A673 (cell line): Measurements from ENCODE around the gene AJUBA. TPM values are rescaled to one million over a fixed set of nuclear protein-coding genes. Genes with fewer than 3 reads are reported as not detected.
A peak's percentile ranks its signal among the peaks of the same experiment; 100 is the strongest.

Experiments used
- BruUV-seq: library from RNA; stranded (reverse); fragments of 400-500 nt; replicated peaks from 2 replicates; lab custom pipeline; 2021; lab: Mats Ljungman, UMichigan
- CTCF ChIA-PET: fragments of 300-600 bp; sonication (Branson Sonifier 250); formaldehyde crosslinking; loops from one replicate; lab custom pipeline; 2022; ENCODE audit warnings: antibody characterized with exemption; lab: Charles Lee
- POLR2A ChIA-PET: fragments of 300-600 bp; sonication (Branson Sonifier 250); formaldehyde crosslinking; loops from one replicate; lab custom pipeline; 2022; ENCODE audit warnings: antibody characterized with exemption; ENCODE audit not compliant: low non-redundant PET; lab: Charles Lee
- DNase-seq: peaks from one replicate; pipeline ENCODE4 v3.0.0-alpha.2; 2015; ENCODE audit warnings: low spot score
- H3K27ac ChIP-seq: fragments of 200-600 bp; sonication (generic); 2 replicates; pipeline ENCODE4 v1.5.1; 2016; ENCODE audit warnings: mixed run types, low read depth, mild to moderate bottlenecking, mixed read lengths, antibody characterized with exemption, low read length; ENCODE audit not compliant: poor library complexity, severe bottlenecking
- H3K27me3 ChIP-seq: fragments of 200-600 bp; sonication (generic); replicated peaks from 2 replicates; pipeline ENCODE4 v1.6.1; 2017; ENCODE audit warnings: mixed run types, low read depth, mild to moderate bottlenecking, mixed read lengths, antibody characterized with exemption, low read length; ENCODE audit not compliant: insufficient read depth, poor library complexity
- H3K36me3 ChIP-seq: fragments of 200-600 bp; sonication (generic); 2 replicates; pipeline ENCODE4 v1.6.1; 2016; ENCODE audit warnings: mixed run types, mild to moderate bottlenecking, mixed read lengths, antibody characterized with exemption, low read length; ENCODE audit not compliant: insufficient read depth, poor library complexity, severe bottlenecking
- H3K4me1 ChIP-seq: fragments of 200-600 bp; sonication (generic); 2 replicates; pipeline ENCODE4 v1.6.1; 2017; ENCODE audit warnings: mixed run types, mild to moderate bottlenecking, mixed read lengths, antibody characterized with exemption, low read length; ENCODE audit not compliant: insufficient read depth, poor library complexity, severe bottlenecking
- H3K4me3 ChIP-seq: fragments of 200-600 bp; sonication (generic); 2 replicates; pipeline ENCODE4 v1.5.1; 2016; ENCODE audit warnings: low read depth, mixed run types, mild to moderate bottlenecking, mixed read lengths, low read length; ENCODE audit not compliant: poor library complexity, severe bottlenecking
- H3K9me3 ChIP-seq: fragments of 200-600 bp; sonication (generic); 2 replicates; pipeline ENCODE4 v1.6.1; 2016; ENCODE audit warnings: mixed run types, low read depth, mild to moderate bottlenecking, mixed read lengths, antibody characterized with exemption, low read length; ENCODE audit not compliant: poor library complexity, severe bottlenecking
- EZH2 ChIP-seq: fragments of 200-600 bp; sonication (generic); IDR thresholded peaks from 2 replicates; pipeline ENCODE4 v1.6.1; 2017; ENCODE audit warnings: borderline replicate concordance, low read depth, mild to moderate bottlenecking, mixed read lengths, antibody characterized with exemption, low read length; ENCODE audit not compliant: poor library complexity, severe bottlenecking
- intact Hi-C: fragments of 100-400 bp; cut with micrococcal nuclease; formaldehyde crosslinking; loops from one replicate; pipeline ENCODE4 v1.10.0; 2022; ENCODE audit not compliant: unreplicated experiment
- total RNA-seq: library from RNA; stranded (reverse); gene quantifications from 2 replicates; pipeline ENCODE4 v1.2.3, GENCODE V29; 2021
- TF ChIP-seq, protein P1 (sequence below): fragments of 300-800, 200-600 bp; sonication (generic); conservative IDR thresholded peaks from 2 replicates; pipeline ENCODE4 v1.5.1; 2017; ENCODE audit warnings: low read depth, mild to moderate bottlenecking, antibody characterized with exemption, low read length, moderate library complexity, mixed read lengths

The AJUBA gene
- total RNA-seq, 1 experiment from 2014 or later = 43.6 TPM

DNA sequence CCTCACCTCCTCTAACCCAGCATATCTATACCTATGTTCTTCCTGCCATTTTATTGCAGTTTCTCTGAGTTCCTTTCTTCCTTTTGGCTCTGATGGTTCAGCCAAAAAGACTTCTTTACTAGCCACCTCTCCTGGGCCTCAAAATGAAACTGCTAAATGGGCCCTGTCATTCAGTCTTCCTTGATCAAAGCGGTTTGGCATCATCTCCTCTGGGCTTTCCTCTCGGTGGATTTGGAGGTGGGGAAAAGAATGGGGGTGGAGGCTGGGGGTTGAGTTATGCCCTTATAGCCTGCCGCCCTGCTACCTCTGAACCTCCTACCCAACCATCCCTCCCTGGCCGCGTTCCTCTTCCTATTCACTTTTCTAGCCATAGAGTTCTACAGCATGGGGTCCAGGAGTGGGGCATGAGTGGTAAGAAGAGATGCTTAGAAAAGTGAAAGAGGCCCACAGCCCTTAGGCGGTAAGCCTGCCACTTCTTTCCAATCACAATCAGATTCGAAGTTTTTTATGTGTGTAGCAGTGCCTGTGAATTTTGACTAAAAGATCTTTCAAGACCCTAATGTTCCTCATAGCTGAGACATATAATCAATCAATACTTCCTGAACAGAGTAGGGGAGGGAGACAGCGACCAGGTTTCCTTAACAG lies 2.5 kb downstream of the AJUBA start:
- intact Hi-C loops = loop anchor here (5.0 kb wide), 4 partner anchors 53 to 673 kb away; partner anchors contain the start of gene PRMT5
- Histone ChIP-seq H3K4me1 (peaks cover 41% of the 10 kb centered on the region), H3K36me3 (peaks cover 22% of the 10 kb centered on the region), H3K9me3 (no peaks in the 10 kb centered on the region), H3K27me3 (no peaks in the 10 kb centered on the region), H3K27ac (peak overlapping the region; percentile 82), H3K4me3 (peak overlapping the region; percentile 86)
- no peak for DNase-seq
- BruUV-seq = no TSS peak
- CTCF ChIA-PET = no interaction called here
- TF ChIP-seq, protein P1, sequence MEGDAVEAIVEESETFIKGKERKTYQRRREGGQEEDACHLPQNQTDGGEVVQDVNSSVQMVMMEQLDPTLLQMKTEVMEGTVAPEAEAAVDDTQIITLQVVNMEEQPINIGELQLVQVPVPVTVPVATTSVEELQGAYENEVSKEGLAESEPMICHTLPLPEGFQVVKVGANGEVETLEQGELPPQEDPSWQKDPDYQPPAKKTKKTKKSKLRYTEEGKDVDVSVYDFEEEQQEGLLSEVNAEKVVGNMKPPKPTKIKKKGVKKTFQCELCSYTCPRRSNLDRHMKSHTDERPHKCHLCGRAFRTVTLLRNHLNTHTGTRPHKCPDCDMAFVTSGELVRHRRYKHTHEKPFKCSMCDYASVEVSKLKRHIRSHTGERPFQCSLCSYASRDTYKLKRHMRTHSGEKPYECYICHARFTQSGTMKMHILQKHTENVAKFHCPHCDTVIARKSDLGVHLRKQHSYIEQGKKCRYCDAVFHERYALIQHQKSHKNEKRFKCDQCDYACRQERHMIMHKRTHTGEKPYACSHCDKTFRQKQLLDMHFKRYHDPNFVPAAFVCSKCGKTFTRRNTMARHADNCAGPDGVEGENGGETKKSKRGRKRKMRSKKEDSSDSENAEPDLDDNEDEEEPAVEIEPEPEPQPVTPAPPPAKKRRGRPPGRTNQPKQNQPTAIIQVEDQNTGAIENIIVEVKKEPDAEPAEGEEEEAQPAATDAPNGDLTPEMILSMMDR = no peak
- no peak for TF ChIP-seq EZH2
- POLR2A ChIA-PET = no interaction called here

DNA sequence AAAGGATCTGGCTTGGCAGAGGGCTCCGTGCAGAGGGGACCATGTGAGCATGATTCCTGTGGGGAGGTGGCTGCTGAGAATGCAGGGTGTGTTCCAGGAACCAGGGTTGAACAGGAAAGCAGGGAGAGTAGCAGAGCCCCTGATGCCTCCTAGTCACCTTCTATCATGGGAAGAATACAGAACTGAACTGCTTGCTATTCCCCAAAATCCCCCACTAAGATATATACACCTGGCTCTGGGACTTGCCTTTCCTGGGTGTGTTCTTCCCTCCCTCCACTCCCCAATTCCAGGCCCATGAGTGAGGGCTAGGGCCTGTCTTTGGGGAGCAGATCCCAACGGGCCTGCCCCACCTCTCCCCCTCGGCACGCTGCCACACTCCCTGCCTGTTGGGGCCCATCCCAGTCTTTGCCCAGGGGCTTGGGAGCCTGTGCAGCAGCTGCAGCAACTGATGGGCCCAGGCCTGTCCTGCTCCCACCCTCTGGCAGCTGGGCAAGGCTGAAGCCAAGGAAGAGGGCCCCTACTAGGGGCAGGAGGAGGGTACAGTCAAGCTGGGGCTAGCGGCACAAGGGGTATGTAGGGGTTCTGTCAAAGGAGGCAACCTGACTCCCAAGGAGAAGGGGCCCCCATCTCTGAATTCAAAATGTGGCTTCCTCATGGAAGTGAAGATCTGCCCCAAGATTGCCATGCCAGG lies 3.2 kb downstream of the AJUBA start:
- CTCF ChIA-PET = interaction anchor here (0.6 kb wide), 1 partner anchor 10 kb away, joined by 3 read pairs; no protein-coding TSS in a partner anchor

DNA sequence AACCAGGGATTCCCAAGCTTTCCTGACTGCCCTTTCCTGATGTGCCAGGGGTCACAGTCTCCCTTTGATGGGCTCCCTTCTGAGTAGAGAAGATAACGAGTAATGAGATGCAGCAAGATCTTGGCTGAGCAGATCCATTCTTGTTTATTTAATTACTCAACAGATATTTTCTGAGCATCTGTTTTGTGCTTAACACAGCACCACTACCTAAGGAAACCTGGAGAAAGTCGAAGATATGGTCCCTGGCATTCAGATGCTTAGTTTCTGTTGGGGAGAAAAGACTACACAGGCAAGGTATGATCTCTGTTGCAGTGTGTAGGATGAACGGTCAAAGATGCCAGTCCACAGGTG lies 3.9 kb downstream of the AJUBA start:
- Histone ChIP-seq H3K36me3 (peaks cover 35% of the 10 kb centered on the region), H3K27me3 (no peaks in the 10 kb centered on the region), H3K4me3 (no peak overlapping the region), H3K9me3 (no peaks in the 10 kb centered on the region), H3K27ac (peak overlapping the region; percentile 82), H3K4me1 (peaks cover 41% of the 10 kb centered on the region)
- ChIA-PET POLR2A (no interaction called here), CTCF (interaction anchor here (0.8 kb wide), 1 partner anchor 8 kb away, joined by 8 read pairs; no protein-coding TSS in a partner anchor)
- intact Hi-C loops = no loop called here
- DNase-seq = no peak
- no TSS peak for BruUV-seq
- TF ChIP-seq, protein P1 = no peak
- TF ChIP-seq EZH2 = no peak

More for the DNA sequence above, 3.2 kb downstream of the AJUBA start:
- Histone ChIP-seq H3K27ac (peak overlapping the region; percentile 82), H3K4me3 (no peak overlapping the region), H3K9me3 (no peaks in the 10 kb centered on the region), H3K36me3 (peaks cover 29% of the 10 kb centered on the region), H3K4me1 (peaks cover 41% of the 10 kb centered on the region), H3K27me3 (no peaks in the 10 kb centered on the region)
- TF ChIP-seq, protein P1 = no peak
- no peak for TF ChIP-seq EZH2
- BruUV-seq = no TSS peak
- POLR2A ChIA-PET = no interaction called here
- intact Hi-C loops = no loop called here
- no peak for DNase-seq
